Measurements from ENCODE around the gene ABCE1. TPM values are rescaled to one million over a fixed set of nuclear protein-coding genes. Genes with fewer than 3 reads are reported as not detected.

ABCE1 gene
- total and polyA plus RNA-seq, 2 of the 8 experiments (the other 6 are each of a cell fraction or from before 2014, with no cell fraction given) = 43.7 to 126 TPM

DNA sequence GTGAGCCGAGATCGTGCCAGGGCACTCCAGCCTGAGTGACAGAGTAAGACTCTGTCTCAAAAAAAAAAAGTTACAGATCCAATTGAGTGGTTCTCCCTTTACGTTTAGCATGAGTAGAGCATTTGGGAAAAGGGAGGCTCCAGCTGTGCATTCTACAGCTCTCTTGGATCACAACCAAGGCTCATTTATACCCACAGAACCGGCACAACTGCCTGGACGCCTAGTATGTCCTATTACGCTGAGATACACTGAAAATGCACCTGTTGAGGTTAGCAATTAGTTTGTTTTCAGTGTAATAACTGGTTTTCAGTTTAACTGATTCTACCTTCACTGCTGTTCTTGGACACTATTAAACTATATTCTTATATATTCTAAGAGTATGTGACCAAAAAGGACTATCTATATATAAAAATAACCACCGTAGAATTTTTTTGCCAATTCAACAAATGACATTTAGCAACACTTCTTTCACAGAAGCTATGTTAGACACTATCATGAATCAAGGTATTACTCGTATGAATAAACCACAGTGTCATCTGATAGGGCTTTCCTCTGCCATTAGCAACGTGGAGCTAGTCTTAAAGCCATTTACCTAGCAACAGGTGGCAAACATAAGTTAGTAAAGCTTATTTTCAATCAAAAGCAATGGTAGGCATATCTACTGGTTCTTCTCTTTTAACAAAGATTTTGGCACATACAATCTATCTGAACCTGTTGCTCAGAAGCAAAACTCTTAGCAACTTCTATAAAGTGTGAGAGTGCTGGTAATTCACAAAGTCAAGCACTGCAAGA lies 78.7 kb downstream of the ABCE1 start:
- H3K9ac ChIP-seq (replicated peaks in 1 of 4; ENCODE audit: extremely low read depth in 1 of 4, low read depth in 3 of 4, low read length in 3 of 4) = no peak overlapping the region
- H3K4me3 ChIP-seq (ENCODE audit: extremely low read depth in 1 of 4, insufficient read depth in 2 of 4, low read depth in 3 of 4, low read length in 4 of 4) = 0 out of 8 replicates have a peak overlapping the region, but pooled peaks of 1 of the 4 experiments have one; percentile 82
- TF ChIP-seq, protein P1, sequence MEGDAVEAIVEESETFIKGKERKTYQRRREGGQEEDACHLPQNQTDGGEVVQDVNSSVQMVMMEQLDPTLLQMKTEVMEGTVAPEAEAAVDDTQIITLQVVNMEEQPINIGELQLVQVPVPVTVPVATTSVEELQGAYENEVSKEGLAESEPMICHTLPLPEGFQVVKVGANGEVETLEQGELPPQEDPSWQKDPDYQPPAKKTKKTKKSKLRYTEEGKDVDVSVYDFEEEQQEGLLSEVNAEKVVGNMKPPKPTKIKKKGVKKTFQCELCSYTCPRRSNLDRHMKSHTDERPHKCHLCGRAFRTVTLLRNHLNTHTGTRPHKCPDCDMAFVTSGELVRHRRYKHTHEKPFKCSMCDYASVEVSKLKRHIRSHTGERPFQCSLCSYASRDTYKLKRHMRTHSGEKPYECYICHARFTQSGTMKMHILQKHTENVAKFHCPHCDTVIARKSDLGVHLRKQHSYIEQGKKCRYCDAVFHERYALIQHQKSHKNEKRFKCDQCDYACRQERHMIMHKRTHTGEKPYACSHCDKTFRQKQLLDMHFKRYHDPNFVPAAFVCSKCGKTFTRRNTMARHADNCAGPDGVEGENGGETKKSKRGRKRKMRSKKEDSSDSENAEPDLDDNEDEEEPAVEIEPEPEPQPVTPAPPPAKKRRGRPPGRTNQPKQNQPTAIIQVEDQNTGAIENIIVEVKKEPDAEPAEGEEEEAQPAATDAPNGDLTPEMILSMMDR (IDR thresholded peaks at IDR 0.05; ENCODE audit: control extremely low read depth in 1 of 3, insufficient read depth in 1 of 3, low read depth in 1 of 3, low read length in 3 of 3) = no peak
- no peak for TF ChIP-seq JUND (IDR thresholded peaks at IDR 0.05; ENCODE audit: low read length)
- TF ChIP-seq CBX5 (IDR thresholded peaks at IDR 0.05; ENCODE audit: low read depth, low read length) = no peak
- TF ChIP-seq BCL11A (IDR thresholded peaks at IDR 0.05; ENCODE audit: low read depth in 2 of 2, low read length in 2 of 2) = no peak
- TF ChIP-seq NANOG (IDR thresholded peaks at IDR 0.05; ENCODE audit: insufficient read depth, low read depth, low read length, poor library complexity, severe bottlenecking) = no peak
- TF ChIP-seq TAF7 (optimal IDR thresholded peaks at IDR 0.05; ENCODE audit: borderline replicate concordance, low read depth, low read length) = no peak
- no peak for TF ChIP-seq CBX8 (IDR thresholded peaks at IDR 0.05; ENCODE audit: borderline replicate concordance, low read depth, low read length)
- TF ChIP-seq, protein P2, sequence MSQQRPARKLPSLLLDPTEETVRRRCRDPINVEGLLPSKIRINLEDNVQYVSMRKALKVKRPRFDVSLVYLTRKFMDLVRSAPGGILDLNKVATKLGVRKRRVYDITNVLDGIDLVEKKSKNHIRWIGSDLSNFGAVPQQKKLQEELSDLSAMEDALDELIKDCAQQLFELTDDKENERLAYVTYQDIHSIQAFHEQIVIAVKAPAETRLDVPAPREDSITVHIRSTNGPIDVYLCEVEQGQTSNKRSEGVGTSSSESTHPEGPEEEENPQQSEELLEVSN (IDR thresholded peaks at IDR 0.05) = no peak

More for the DNA sequence above, 78.7 kb downstream of the ABCE1 start:
- no peak overlapping the region for H2BK20ac ChIP-seq (ENCODE audit: low read length)
- H2BK12ac ChIP-seq (ENCODE audit: low read depth, low read length) = no peak overlapping the region
- H4K20me1 ChIP-seq (replicated peaks in 1 of 2; ENCODE audit: control insufficient read depth in 1 of 2, insufficient read depth in 2 of 2, low read length in 2 of 2) = peaks cover 4 to 8% of the 10 kb centered on the region in 2 experiments
- no peak overlapping the region for H2AK5ac ChIP-seq (ENCODE audit: low read depth, low read length)
- CTCF ChIA-PET (ENCODE audit: partially characterized antibody) = interaction anchor here (0.6 to 1.8 kb wide), 6 partner anchors 12 to 1511 kb away, joined by 3 to 5 read pairs (median 4); no protein-coding TSS in a partner anchor
- no peak overlapping the region for H2BK5ac ChIP-seq (ENCODE audit: low read depth, low read length)
- no peak overlapping the region for H2BK120ac ChIP-seq (replicated peaks; ENCODE audit: low read depth, low read length)
- no peak overlapping the region for H4K91ac ChIP-seq (replicated peaks; ENCODE audit: insufficient read length, low read length)
- H3K79me1 ChIP-seq (ENCODE audit: low read depth, low read length) = peaks cover 2% of the 10 kb centered on the region; the same call in 1 of the 2 replicates
- no peak overlapping the region for H2AFZ ChIP-seq (ENCODE audit: low read length)
- H3K9me3 ChIP-seq (ENCODE audit: insufficient read depth in 2 of 2, low read depth in 1 of 2, low read length in 1 of 2) = no peaks in the 10 kb centered on the region
- H3K23me2 ChIP-seq (ENCODE audit: low read depth, low read length) = peaks cover 12% of the 10 kb centered on the region
- 85% methylated on average over 9 of the region's 9 CpGs; no CpG with 5 or more reads in 1 of the 2 experiments for WGBS, 2 experiments (ENCODE audit: extremely low coverage in 1 of 2, insufficient coverage in 1 of 2, insufficient read length in 1 of 2, insufficient replicate concordance in 2 of 2, low coverage in 1 of 2, low lambda C conversion rate in 2 of 2, missing lambda C conversion rate in 1 of 2)
- H3K27me3 ChIP-seq (replicated peaks in 1 of 4; ENCODE audit: control insufficient read depth in 3 of 4, extremely low read depth in 1 of 4, insufficient read depth in 3 of 4, low read length in 3 of 4) = no peaks in the 10 kb centered on the region
- H3K27ac ChIP-seq (ENCODE audit: low read depth, low read length) = no peak overlapping the region
- peaks cover 0 to 3% (median 1%) of the 10 kb centered on the region in 4 experiments; a peak in 4 of 7 replicates for H3K4me1 ChIP-seq (replicated peaks in 1 of 4; ENCODE audit: control insufficient read depth in 3 of 4, insufficient read depth in 4 of 4, low read length in 3 of 4)
- no peak overlapping the region; a peak in 1 of 4 replicates for H3K4me2 ChIP-seq (ENCODE audit: insufficient read depth in 1 of 2, low read depth in 2 of 2, low read length in 2 of 2)
- no peak for DNase-seq (ENCODE audit: low read depth in 1 of 2, low spot score in 2 of 2)
- no peak overlapping the region for H3K56ac ChIP-seq (replicated peaks; ENCODE audit: insufficient read length, low read depth, low read length)
- H3K14ac ChIP-seq (ENCODE audit: insufficient read length) = no peak overlapping the region
- no peak overlapping the region for H3K23ac ChIP-seq (ENCODE audit: insufficient read length)
- no peak overlapping the region for H4K5ac ChIP-seq (ENCODE audit: insufficient read length, low read depth, low read length)
- POLR2A ChIA-PET (ENCODE audit: partially characterized antibody) = interaction anchor here (1.6 to 1.7 kb wide), 2 partner anchors 13 to 78 kb away, joined by 3 to 10 read pairs; partner anchors contain the start of genes ABCE1 and ANAPC10
- no peak overlapping the region for H3K4ac ChIP-seq (replicated peaks; ENCODE audit: insufficient read length, low read depth, low read length)
- H3K36me3 ChIP-seq (ENCODE audit: control insufficient read depth in 2 of 4, insufficient read depth in 4 of 4, low read length in 3 of 4) = peaks cover 0 to 17% (median 3%) of the 10 kb centered on the region in 4 experiments; a peak in 2 of 8 replicates
- H3K18ac ChIP-seq (ENCODE audit: extremely low read depth, low read length) = no peak overlapping the region
- no peak overlapping the region; the same call in 1 of the 2 replicates for H2BK15ac ChIP-seq (ENCODE audit: low read length)
- H3K79me2 ChIP-seq (ENCODE audit: control insufficient read depth in 1 of 2, insufficient read depth in 2 of 2, low read length in 2 of 2) = peaks cover 17 to 75% of the 10 kb centered on the region in 2 experiments
- H4K8ac ChIP-seq (ENCODE audit: extremely low read depth, insufficient read depth, low read length) = no peak overlapping the region
- no peak for FAIRE-seq
